GM18511 (cell line): Measurements from ENCODE around the gene GPR55.

Experiments used
- ATAC-seq: cut with Tn5 transposase; IDR thresholded peaks from one replicate; pipeline ENCODE4 v1.9.1; 2021; ENCODE audit warnings: mild to moderate bottlenecking, moderate library complexity; ENCODE audit not compliant: unreplicated experiment

Gene GPR55

GRCh38 chr2:230903231-230904150 is 21.6 kb downstream of the GPR55 start:
- ATAC-seq, result no peak

GRCh38 chr2:230902180-230902899 is 22.7 kb downstream of the GPR55 start:
- ATAC-seq, result peak; percentile 66

GRCh38 chr2:230901006-230901405 is 24.0 kb downstream of the GPR55 start:
- ATAC-seq, result no peak

GRCh38 chr2:230900336-230900995 is 24.6 kb downstream of the GPR55 start:
- ATAC-seq, result no peak

- no peak for ATAC-seq
Observed at GRCh38 chr2:230899786-230900185, 25.3 kb downstream of the GPR55 start.

GRCh38 chr2:230899287-230899686 is 25.8 kb downstream of the GPR55 start:
- no peak for ATAC-seq

GRCh38 chr2:230898713-230899091 is 26.3 kb downstream of the GPR55 start:
- ATAC-seq, result no peak

GRCh38 chr2:230898016-230898712 is 26.9 kb downstream of the GPR55 start:
- ATAC-seq, result no peak

- ATAC-seq, result no peak
Observed at GRCh38 chr2:230896346-230897115, 28.5 kb downstream of the GPR55 start.

- ATAC-seq, result no peak
Observed at GRCh38 chr2:230895536-230896345, 29.3 kb downstream of the GPR55 start.

- ATAC-seq, result peak; percentile 56
Observed at GRCh38 chr2:230893841-230894781, 30.9 kb downstream of the GPR55 start.

- ATAC-seq, result peak; percentile 75
Observed at GRCh38 chr2:230893338-230893737, 31.7 kb downstream of the GPR55 start.

GRCh38 chr2:230891509-230891908 is 33.5 kb downstream of the GPR55 start:
- ATAC-seq, result no peak

GRCh38 chr2:230891064-230891463 is 34.0 kb downstream of the GPR55 start:
- no peak for ATAC-seq

GRCh38 chr2:230890646-230891045 is 34.4 kb downstream of the GPR55 start:
- ATAC-seq, result no peak

- no peak for ATAC-seq
Observed at GRCh38 chr2:230889911-230890601, 35.0 kb downstream of the GPR55 start.

GRCh38 chr2:230888824-230889400 is 36.1 kb downstream of the GPR55 start:
- no peak for ATAC-seq
